SU-DHL-6 (cell line): Measurements from ENCODE around the gene DAZAP2.

ENCODE experiments used
- CTCF ChIP-seq: fragments of 200-600 bp; sonication (generic); IDR thresholded peaks from one replicate; pipeline ENCODE4 v1.5.1; 2017; ENCODE audit warnings: antibody characterized with exemption, mild to moderate bottlenecking, low read length, moderate library complexity; ENCODE audit not compliant: insufficient read depth, poor library complexity, severe bottlenecking
- EZH2phosphoT487 ChIP-seq: fragments of 200-600 bp; sonication (generic), shearing (Covaris generic); conservative IDR thresholded peaks from 2 replicates; pipeline ENCODE4 v1.6.1; 2018; ENCODE audit warnings: mild to moderate bottlenecking, antibody characterized with exemption, low read length, moderate library complexity, mixed read lengths

GRCh38 chr12:51238037-51238509 is 553 bp upstream of the DAZAP2 start:
- TF ChIP-seq CTCF (no peak), EZH2phosphoT487 (no peak)
